Thymus (tissue), 14 donors: ENCODE measurements around the gene OTOP1. TPM values are rescaled to one million over a fixed set of nuclear protein-coding genes. Genes with fewer than 3 reads are reported as not detected.

ENCODE experiments used
- DNase-seq, 9 donors: peaks; one replicate each; pipeline ENCODE4 v3.0.0-alpha.2; 2013; ENCODE audit warnings: low spot score in 9 of 9, low read depth in 6 of 9, missing footprints in 1 of 9
- H3K27ac ChIP-seq, 2 donors: one replicate each; pipeline ENCODE4 v1.5.1; 2013; ENCODE audit warnings: control low read depth in 1 of 2, low read depth in 1 of 2, low read length in 1 of 2, mild to moderate bottlenecking in 1 of 2, moderate library complexity in 1 of 2
- H3K27me3 ChIP-seq, 2 donors: one replicate each; pipeline ENCODE4 v1.5.1; 2013; ENCODE audit warnings: low read length in 1 of 2; ENCODE audit not compliant: control insufficient read depth in 2 of 2, insufficient read depth in 1 of 2
- H3K36me3 ChIP-seq, 2 donors: one replicate each; pipeline ENCODE4 v1.5.1; 2013; ENCODE audit warnings: low read length in 1 of 2, mild to moderate bottlenecking in 1 of 2, moderate library complexity in 1 of 2; ENCODE audit not compliant: control insufficient read depth in 2 of 2, insufficient read depth in 2 of 2
- H3K4me1 ChIP-seq, 2 donors: one replicate each; pipeline ENCODE4 v1.5.1; 2013; ENCODE audit warnings: low read length in 2 of 2; ENCODE audit not compliant: control insufficient read depth in 2 of 2, insufficient read depth in 2 of 2
- H3K4me3 ChIP-seq, 2 donors: one replicate each; pipeline ENCODE4 v1.5.1; 2013; ENCODE audit warnings: low read length in 2 of 2, control low read depth in 1 of 2, mild to moderate bottlenecking in 1 of 2
- H3K9me3 ChIP-seq, 2 donors: one replicate each; pipeline ENCODE4 v1.5.1; 2013; ENCODE audit warnings: low read length in 1 of 2, mild to moderate bottlenecking in 1 of 2; ENCODE audit not compliant: control insufficient read depth in 2 of 2, insufficient read depth in 1 of 2
- WGBS: extraction: QIAGEN DNeasy Blood & Tissue Kit; methylation state at CpG from one replicate; pipeline ENCODE4 v1.1.7; 2013; 5-methylcytosine and 5-hydroxymethylcytosine counted together
- long read RNA-seq, 10 donors: transcript quantifications; one replicate each; lab custom pipeline, GENCODE V29; 2026
- polyA plus RNA-seq: library from polyadenylated mRNA; stranded (reverse); fragments of 200-250 nt; gene quantifications from one replicate; pipeline ENCODE4 v1.2.3, GENCODE V29; 2013
- total RNA-seq: library from RNA; stranded (reverse); fragments of 120-200 nt; gene quantifications from one replicate; pipeline ENCODE4 v1.2.4, GENCODE V29; 2013
- donor health status: healthy.

Gene OTOP1, protein sequence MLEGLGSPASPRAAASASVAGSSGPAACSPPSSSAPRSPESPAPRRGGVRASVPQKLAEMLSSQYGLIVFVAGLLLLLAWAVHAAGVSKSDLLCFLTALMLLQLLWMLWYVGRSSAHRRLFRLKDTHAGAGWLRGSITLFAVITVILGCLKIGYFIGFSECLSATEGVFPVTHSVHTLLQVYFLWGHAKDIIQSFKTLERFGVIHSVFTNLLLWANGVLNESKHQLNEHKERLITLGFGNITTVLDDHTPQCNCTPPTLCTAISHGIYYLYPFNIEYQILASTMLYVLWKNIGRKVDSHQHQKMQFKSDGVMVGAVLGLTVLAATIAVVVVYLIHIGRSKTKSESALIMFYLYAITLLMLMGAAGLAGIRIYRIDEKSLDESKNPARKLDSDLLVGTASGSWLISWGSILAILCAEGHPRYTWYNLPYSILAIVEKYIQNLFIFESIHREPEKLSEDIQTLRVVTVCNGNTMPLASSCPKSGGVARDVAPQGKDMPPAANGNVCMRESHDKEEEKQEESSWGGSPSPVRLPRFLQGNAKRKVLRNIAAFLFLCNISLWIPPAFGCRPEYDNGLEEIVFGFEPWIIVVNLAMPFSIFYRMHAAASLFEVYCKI
- total RNA-seq (0.05 TPM), polyA plus RNA-seq (0.21 TPM)
- long read RNA-seq, donor 1: 0 reads
- long read RNA-seq, donor 2: 0 reads
- long read RNA-seq, donor 3: 0 reads
- long read RNA-seq, donor 4: 0 reads
- long read RNA-seq, donor 5: 0 reads
- long read RNA-seq, donor 6: 0 reads
- long read RNA-seq, donor 7: 0 reads
- long read RNA-seq, donor 8: 0 reads
- long read RNA-seq, donor 9: 0 reads
- long read RNA-seq, donor 10: 0 reads

DNA sequence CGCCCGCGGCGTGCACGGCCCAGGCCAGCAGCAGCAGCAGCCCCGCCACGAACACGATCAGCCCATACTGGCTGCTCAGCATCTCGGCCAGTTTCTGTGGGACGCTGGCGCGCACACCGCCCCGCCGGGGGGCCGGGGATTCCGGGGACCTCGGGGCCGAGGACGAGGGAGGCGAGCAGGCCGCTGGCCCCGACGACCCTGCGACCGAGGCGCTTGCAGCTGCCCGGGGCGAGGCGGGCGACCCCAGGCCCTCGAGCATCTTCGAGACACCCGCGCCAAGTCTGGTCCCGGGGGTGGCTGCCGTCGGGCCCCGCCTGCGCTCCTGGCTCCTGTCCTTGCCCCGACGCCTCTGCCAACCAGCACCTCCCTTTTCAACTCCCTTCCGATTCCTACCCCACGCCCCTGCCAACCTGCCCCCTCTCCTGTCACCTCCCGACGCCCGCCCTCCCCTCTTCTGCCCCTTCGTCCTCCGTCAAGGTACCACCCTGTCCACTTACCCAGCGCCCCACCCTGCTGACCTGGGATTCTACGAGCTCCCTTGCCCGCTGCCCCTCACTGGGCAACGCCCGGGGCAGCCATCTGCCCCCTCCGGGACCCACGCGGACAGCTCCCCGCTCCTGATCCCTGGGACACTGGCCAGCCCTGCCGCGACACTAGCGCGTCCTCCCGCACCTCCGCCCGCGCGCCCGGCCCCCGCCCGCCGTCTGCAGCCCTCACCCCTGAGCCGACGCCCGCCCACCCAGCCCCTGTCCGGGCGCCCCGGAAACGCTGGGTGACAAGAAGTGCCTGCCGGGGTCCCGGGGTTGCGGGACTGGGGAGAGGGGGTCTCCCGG is at the start of gene OTOP1:
OTOP1 (minus strand) TSS at position 324 of the 833 bp plus-strand sequence; CDS start at position 259, 65 bp downstream.
- DNase-seq: no peak
- H3K27ac ChIP-seq: no peak within 1 kb of the TSS
- no peaks in the 10 kb centered on the region for H3K4me1 ChIP-seq
- H3K9me3 ChIP-seq: no peaks in the 10 kb centered on the region
- no peaks in the 10 kb centered on the region for H3K36me3 ChIP-seq
- WGBS: 19% methylated on average over 82 of the region's 82 CpGs
- H3K4me3 ChIP-seq: no peak within 1 kb of the TSS
- peaks cover 36 to 58% of the 10 kb centered on the region in 2 donors for H3K27me3 ChIP-seq

DNA sequence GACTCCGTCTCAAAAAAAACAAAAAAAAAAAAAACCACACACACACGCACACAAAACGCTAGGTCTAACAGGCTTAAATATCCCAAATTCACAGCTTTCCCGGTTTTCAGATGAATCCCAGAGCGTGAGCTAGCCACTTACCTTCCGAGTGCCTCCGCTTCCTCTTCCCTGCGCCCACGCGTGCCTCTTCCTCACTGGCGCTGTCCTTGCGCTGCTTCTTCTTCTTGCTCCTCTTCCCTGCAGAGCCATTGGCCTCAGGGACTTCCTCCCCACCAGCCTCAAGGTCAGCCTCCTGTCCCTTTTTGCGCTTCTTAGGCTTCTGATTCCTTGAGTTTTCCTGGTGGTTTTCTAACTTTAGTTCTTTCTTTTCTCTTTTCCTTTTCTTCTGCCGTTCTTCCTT is 47.5 kb upstream of the OTOP1 start:
- Histone ChIP-seq H3K27me3 (no peaks in the 10 kb centered on the region), H3K27ac (no peak overlapping the region), H3K4me1 (no peaks in the 10 kb centered on the region), H3K36me3 (peaks cover 36 to 59% of the 10 kb centered on the region in 2 donors), H3K4me3 (no peak overlapping the region), H3K9me3 (no peaks in the 10 kb centered on the region)
- 97% methylated on average over 14 of the region's 14 CpGs for WGBS
- DNase-seq: no peak

DNA sequence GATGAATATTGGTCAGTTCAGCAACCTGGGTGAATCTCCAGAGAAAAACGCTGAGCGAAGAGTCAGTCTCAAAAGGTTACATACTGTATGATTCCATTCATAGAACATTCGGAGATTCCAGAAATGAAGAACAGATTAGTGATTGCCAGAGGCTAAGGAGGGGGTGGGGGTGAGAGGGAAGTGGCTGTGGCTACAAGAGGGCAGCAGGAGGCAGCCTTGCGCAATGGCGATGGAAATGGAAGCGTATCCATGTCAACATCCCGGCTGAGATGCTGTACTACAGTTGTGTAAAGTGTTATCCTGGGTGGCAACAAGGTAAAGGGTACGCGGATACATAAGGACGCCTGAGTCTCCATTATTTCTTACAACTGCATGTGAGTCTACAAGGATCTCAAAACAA is 45.2 kb upstream of the OTOP1 start:
- WGBS: 97% methylated on average over 10 of the region's 10 CpGs
- DNase-seq: no peak
- Histone ChIP-seq H3K27me3 (no peaks in the 10 kb centered on the region), H3K4me1 (no peaks in the 10 kb centered on the region), H3K4me3 (no peak overlapping the region), H3K9me3 (no peaks in the 10 kb centered on the region), H3K27ac (no peak overlapping the region), H3K36me3 (peaks cover 20 to 51% of the 10 kb centered on the region in 2 donors)

DNA sequence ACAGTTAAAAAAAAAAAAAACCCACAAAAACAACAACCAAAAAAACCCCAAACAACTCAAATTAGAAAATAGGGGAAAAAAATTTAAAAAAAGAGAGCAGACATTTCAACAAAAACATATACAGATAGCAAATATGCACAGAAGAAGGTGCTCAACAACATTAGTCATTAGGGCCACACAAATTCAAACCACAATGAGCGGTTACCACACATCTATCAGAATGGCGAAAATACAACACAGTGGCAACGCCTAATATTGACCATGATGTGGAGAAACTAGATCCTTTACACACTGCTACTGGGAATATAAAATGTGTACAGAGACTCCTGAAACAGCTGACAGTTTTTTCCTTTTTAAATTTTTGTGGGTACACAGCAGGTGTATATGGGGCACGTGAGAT is 43.8 kb upstream of the OTOP1 start:
- H3K4me1 ChIP-seq: no peaks in the 10 kb centered on the region
- H3K27me3 ChIP-seq: no peaks in the 10 kb centered on the region
- H3K9me3 ChIP-seq: no peaks in the 10 kb centered on the region
- WGBS: 84% methylated on average over 4 of the region's 4 CpGs
- DNase-seq: no peak
- no peak overlapping the region for H3K27ac ChIP-seq
- no peak overlapping the region for H3K4me3 ChIP-seq
- peaks cover 22 to 46% of the 10 kb centered on the region in 2 donors for H3K36me3 ChIP-seq

DNA sequence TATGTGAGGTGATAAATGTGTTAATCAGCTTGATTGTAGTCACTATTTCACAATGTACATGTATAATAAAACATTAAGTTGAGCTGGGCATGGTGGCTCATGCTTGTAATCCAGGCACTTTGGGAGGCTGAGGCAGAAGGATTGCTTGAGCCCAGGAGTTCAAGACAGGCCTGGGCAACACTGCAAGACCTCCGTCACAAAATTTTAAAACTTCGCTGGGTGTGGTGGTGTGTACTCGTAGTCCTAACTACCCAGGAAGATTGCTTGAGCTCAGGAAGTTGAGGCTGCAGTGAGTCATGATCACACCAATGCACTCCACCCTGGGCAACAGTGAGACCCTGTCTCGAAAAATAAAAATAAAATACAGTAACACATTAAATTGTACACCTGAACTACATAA is 43.1 kb upstream of the OTOP1 start:
- H3K9me3 ChIP-seq: no peaks in the 10 kb centered on the region
- no peaks in the 10 kb centered on the region for H3K4me1 ChIP-seq
- H3K36me3 ChIP-seq: peaks cover 21 to 41% of the 10 kb centered on the region in 2 donors
- H3K27ac ChIP-seq: no peak overlapping the region
- 97% methylated on average over 4 of the region's 4 CpGs for WGBS
- DNase-seq: no peak
- H3K27me3 ChIP-seq: no peaks in the 10 kb centered on the region
- no peak overlapping the region for H3K4me3 ChIP-seq

DNA sequence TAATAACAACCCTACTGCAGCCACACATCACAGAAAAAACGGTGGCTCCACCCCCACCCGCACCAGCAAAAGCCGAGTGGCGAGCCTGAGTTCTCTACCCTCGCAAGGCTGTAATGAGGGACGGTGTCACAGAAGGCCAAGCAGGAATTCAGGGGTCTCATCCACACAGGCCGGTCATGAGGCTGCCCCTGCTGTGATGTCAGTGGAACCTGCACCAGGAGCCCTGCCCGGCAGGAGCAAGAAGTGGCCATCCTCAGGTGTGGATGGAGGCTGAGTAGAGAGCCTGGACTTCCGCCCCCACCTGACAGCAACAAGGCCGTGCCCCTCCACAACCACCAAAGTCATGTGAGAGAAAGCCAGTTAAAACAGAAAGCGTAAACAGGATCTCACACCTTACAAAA is 42.6 kb upstream of the OTOP1 start:
- DNase-seq: no peak
- no peaks in the 10 kb centered on the region for H3K27me3 ChIP-seq
- H3K9me3 ChIP-seq: no peaks in the 10 kb centered on the region
- H3K27ac ChIP-seq: no peak overlapping the region
- WGBS: 92% methylated on average over 11 of the region's 11 CpGs
- peaks cover 19 to 37% of the 10 kb centered on the region in 2 donors for H3K36me3 ChIP-seq
- no peak overlapping the region for H3K4me3 ChIP-seq
- H3K4me1 ChIP-seq: no peaks in the 10 kb centered on the region

DNA sequence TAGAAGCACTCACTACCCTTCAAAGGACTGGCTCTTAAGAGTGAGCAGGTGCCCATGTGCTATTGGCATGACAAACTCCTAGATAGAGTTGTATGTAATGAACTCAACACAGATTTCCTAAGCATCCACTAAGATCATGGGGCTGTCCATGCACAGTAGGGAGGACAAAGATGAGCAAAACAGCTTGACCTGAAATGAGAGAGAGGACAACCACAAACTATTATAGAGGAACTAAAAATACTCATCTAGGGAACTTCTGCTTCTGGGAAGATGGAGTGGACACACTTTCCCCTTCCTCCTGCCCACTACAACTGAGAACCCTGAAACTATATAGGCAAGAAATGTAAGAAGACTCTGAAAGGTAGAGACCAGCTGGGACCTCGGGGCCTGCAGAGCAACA is 42.0 kb upstream of the OTOP1 start:
- WGBS: 96% methylated on average over 1 of the region's 1 CpG

DNA sequence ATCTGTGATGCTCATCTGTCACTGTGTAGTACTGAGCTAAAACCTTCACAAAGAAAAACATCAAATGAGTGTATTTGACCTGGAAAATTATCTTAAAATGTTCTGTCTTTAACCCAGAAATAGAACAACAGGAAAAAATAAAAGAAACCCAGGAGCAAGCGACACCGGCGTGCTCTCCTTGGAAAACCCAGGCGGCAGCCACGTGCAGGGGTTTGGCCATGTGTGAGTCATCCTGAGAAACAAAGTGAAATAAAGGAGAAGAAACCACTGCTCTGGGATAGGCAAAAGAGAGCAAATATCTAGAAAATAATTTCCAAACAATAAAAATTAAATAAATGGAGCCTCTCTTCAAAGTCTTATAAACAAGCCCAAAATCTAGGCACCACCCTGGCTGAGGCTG is 41.3 kb upstream of the OTOP1 start:
- no peak overlapping the region for H3K27ac ChIP-seq

More for the DNA sequence above, 42.0 kb upstream of the OTOP1 start:
- H3K9me3 ChIP-seq: no peaks in the 10 kb centered on the region
- no peak for DNase-seq
- H3K27me3 ChIP-seq: no peaks in the 10 kb centered on the region
- no peaks in the 10 kb centered on the region for H3K4me1 ChIP-seq
- H3K36me3 ChIP-seq: peaks cover 19 to 34% of the 10 kb centered on the region in 2 donors
- no peak overlapping the region for H3K4me3 ChIP-seq
- H3K27ac ChIP-seq: no peak overlapping the region

More for the DNA sequence above, 41.3 kb upstream of the OTOP1 start:
- Histone ChIP-seq H3K9me3 (no peaks in the 10 kb centered on the region), H3K4me3 (no peak overlapping the region), H3K4me1 (no peaks in the 10 kb centered on the region), H3K36me3 (peaks cover 13 to 26% of the 10 kb centered on the region in 2 donors), H3K27me3 (no peaks in the 10 kb centered on the region)
- DNase-seq: no peak
- WGBS: 98% methylated on average over 5 of the region's 5 CpGs
